Measurements from ENCODE around the gene OTUB1.

GRCh38 chr11:64014356-64014755 is 28.1 kb downstream of the OTUB1 start:
- no peak for TF ChIP-seq CTCF (IDR thresholded peaks at IDR 0.05)
- no peak for TF ChIP-seq EP300 (IDR thresholded peaks at IDR 0.05)
